CD14-positive monocyte (primary cell): Measurements from ENCODE around the gene DRC7. TPM values are rescaled to one million over a fixed set of nuclear protein-coding genes. Genes with fewer than 3 reads are reported as not detected.
A peak's percentile ranks its signal among the peaks of the same experiment; 100 is the strongest.

Source experiments
- DNase-seq, 3 donors: peaks; one replicate each; pipeline ENCODE4 v3.0.0-alpha.2; 2011 to 2022
- H2AFZ ChIP-seq: 2 replicates; pipeline ENCODE4 v1.6.0; 2012; ENCODE audit warnings: mild to moderate bottlenecking, low read depth, low read length, inconsistent platforms; ENCODE audit not compliant: insufficient read depth, poor library complexity, severe bottlenecking
- H3K27ac ChIP-seq, 2 donors: 1 replicate in 1 of 2; 2 replicates in 1 of 2; pipeline ENCODE4 v1.5.1; 2012 to 2013; ENCODE audit warnings: low read length in 2 of 2, control low read depth in 1 of 2, inconsistent platforms in 1 of 2, low read depth in 1 of 2, mild to moderate bottlenecking in 1 of 2
- H3K27me3 ChIP-seq, 2 donors: one replicate each; pipeline versions ENCODE4 v1.6.0 to v1.6.1; 2011 to 2013; ENCODE audit warnings: low read length in 2 of 2; ENCODE audit not compliant: control insufficient read depth in 2 of 2, insufficient read depth in 2 of 2
- H3K36me3 ChIP-seq, 2 donors: replicated peaks in 1 of 2; 1 replicate in 1 of 2; 2 replicates in 1 of 2; pipeline versions ENCODE4 v1.5.1 to v1.6.1; 2012 to 2013; ENCODE audit warnings: low read length in 2 of 2, control low read depth in 1 of 2, inconsistent platforms in 1 of 2, mild to moderate bottlenecking in 1 of 2; ENCODE audit not compliant: insufficient read depth in 2 of 2, control insufficient read depth in 1 of 2
- H3K4me1 ChIP-seq, 2 donors: 1 replicate in 1 of 2; 2 replicates in 1 of 2; pipeline versions ENCODE4 v1.5.1 to v1.6.1; 2012 to 2013; ENCODE audit warnings: low read length in 2 of 2, control low read depth in 1 of 2, inconsistent platforms in 1 of 2, mild to moderate bottlenecking in 1 of 2, moderate library complexity in 1 of 2; ENCODE audit not compliant: insufficient read depth in 2 of 2, control insufficient read depth in 1 of 2
- H3K4me2 ChIP-seq: replicated peaks from 2 replicates; pipeline ENCODE3; 2012; ENCODE audit warnings: low read length, moderate library complexity, mild to moderate bottlenecking; ENCODE audit not compliant: poor library complexity, severe bottlenecking; ENCODE audit errors: extremely low read depth
- H3K4me3 ChIP-seq, 3 experiments: fragments of 200-600 bp in 1 of 3; sonication (generic) in 1 of 3; replicated peaks in 1 of 3; 1 replicate in 2 of 3; 2 replicates in 1 of 3; pipeline ENCODE4 v1.5.1; 2011 to 2013; ENCODE audit warnings: low read length in 3 of 3, mild to moderate bottlenecking in 3 of 3, control low read depth in 2 of 3, low read depth in 2 of 3, inconsistent platforms in 1 of 3, moderate library complexity in 1 of 3
- H3K79me2 ChIP-seq: 2 replicates; pipeline ENCODE4 v1.6.0; 2012; ENCODE audit warnings: mild to moderate bottlenecking, control low read depth, inconsistent platforms, low read length, moderate library complexity; ENCODE audit not compliant: insufficient read depth
- H3K9ac ChIP-seq: 2 replicates; pipeline ENCODE4 v1.6.0; 2017; ENCODE audit warnings: low read length, mild to moderate bottlenecking; ENCODE audit not compliant: insufficient read depth, poor library complexity, severe bottlenecking
- H3K9me3 ChIP-seq, 2 donors: replicated peaks in 1 of 2; 1 replicate in 1 of 2; 2 replicates in 1 of 2; pipeline versions ENCODE4 v1.5.1 to v1.6.1; 2012 to 2013; ENCODE audit warnings: low read length in 2 of 2, control low read depth in 1 of 2; ENCODE audit not compliant: control insufficient read depth in 1 of 2, insufficient read depth in 1 of 2
- H4K20me1 ChIP-seq: 2 replicates; pipeline ENCODE4 v1.6.0; 2012; ENCODE audit warnings: mild to moderate bottlenecking, low read length, control low read depth, moderate library complexity; ENCODE audit not compliant: insufficient read depth
- H3K27ac Mint-ChIP-seq, 7 donors: one replicate each; pipeline ENCODE4 v1.8.0; 2020; ENCODE audit warnings: mild to moderate bottlenecking in 7 of 7, mixed read lengths in 7 of 7, moderate library complexity in 6 of 7, inconsistent platforms in 2 of 7
- H3K27me3 Mint-ChIP-seq, 3 donors: one replicate each; pipeline ENCODE4 v1.8.0; 2021 to 2022; ENCODE audit warnings: low read depth in 3 of 3, mild to moderate bottlenecking in 3 of 3, mixed read lengths in 3 of 3, moderate library complexity in 3 of 3, inconsistent platforms in 1 of 3
- H3K36me3 Mint-ChIP-seq, 2 donors: one replicate each; pipeline ENCODE4 v1.8.0; 2020; ENCODE audit warnings: mixed read lengths in 2 of 2, inconsistent platforms in 1 of 2, mild to moderate bottlenecking in 1 of 2
- H3K4me1 Mint-ChIP-seq: one replicate; pipeline ENCODE4 v1.8.0; 2020; ENCODE audit warnings: mild to moderate bottlenecking, mixed read lengths
- H3K4me3 Mint-ChIP-seq, 2 donors: one replicate each; pipeline ENCODE4 v1.8.0; 2020; ENCODE audit warnings: mild to moderate bottlenecking in 2 of 2, mixed read lengths in 2 of 2, moderate library complexity in 1 of 2
- H3K9me3 Mint-ChIP-seq, 7 donors: one replicate each; pipeline ENCODE4 v1.8.0; 2020 to 2022; ENCODE audit warnings: mixed read lengths in 7 of 7, mild to moderate bottlenecking in 6 of 7, moderate library complexity in 6 of 7, inconsistent platforms in 2 of 7
- CTCF ChIP-seq: fragments of 200-600 bp; IDR thresholded peaks from one replicate; pipeline ENCODE4 v1.8.0; 2022; ENCODE audit warnings: antibody characterized with exemption, mild to moderate bottlenecking
- WGBS: methylation state at CpG from one replicate; pipeline ENCODE4 v1.1.5; 2013; ENCODE audit warnings: missing lambda C conversion rate; ENCODE audit not compliant: insufficient coverage; 5-methylcytosine and 5-hydroxymethylcytosine counted together
- intact Hi-C, 2 donors: fragments of 100-400 bp; cut with micrococcal nuclease; formaldehyde crosslinking; loops; one replicate each; pipeline versions ENCODE4 v1.15.0 to v1.15.1; 2023
- polyA plus RNA-seq, 3 donors: library from polyadenylated mRNA; depleted of rRNA in 1 of 3; unstranded in 2 of 3; stranded (reverse) in 1 of 3; fragments of 300-500 nt in 2 of 3; fragments of >200 nt in 1 of 3; fragmentation: Illumina TruSeq in 2 of 3; gene quantifications; 1 replicate in 2 of 3; 2 replicates in 1 of 3; pipeline ENCODE4 v1.2.3, GENCODE V29; 2012 to 2021

The DRC7 gene
- polyA plus RNA-seq, 3 donors = 0.11 to 0.41 TPM; not detected in 1

GRCh38 chr16:57755061-57755684 lies 60.6 kb downstream of the DRC7 start:
- Histone ChIP-seq H3K4me2 (no peak overlapping the region), H3K27me3 (no peaks in the 10 kb centered on the region), H3K4me1 (no peaks in the 10 kb centered on the region), H2AFZ (no peak overlapping the region), H3K36me3 (peaks cover 39 to 56% of the 10 kb centered on the region in 2 donors), H3K4me3 (no peak overlapping the region), H3K9ac (no peak overlapping the region), H3K9me3 (no peaks in the 10 kb centered on the region), H4K20me1 (no peaks in the 10 kb centered on the region), H3K27ac (no peak overlapping the region), H3K79me2 (no peaks in the 10 kb centered on the region)
- no peak for DNase-seq
- no peaks in the 10 kb centered on the region for H3K4me1 Mint-ChIP-seq
- TF ChIP-seq CTCF = no peak
- peak overlapping the region in 1 of 7 donors; percentile 15 for H3K27ac Mint-ChIP-seq
- H3K27me3 Mint-ChIP-seq = peaks cover 0 to 1% (median 0%) of the 10 kb centered on the region in 3 donors
- intact Hi-C loops = no loop called here
- H3K9me3 Mint-ChIP-seq = peaks cover 0 to 4% (median 0%) of the 10 kb centered on the region in 7 donors
- H3K4me3 Mint-ChIP-seq = no peak overlapping the region
- WGBS = 92% methylated on average over 20 of the region's 24 CpGs
- H3K36me3 Mint-ChIP-seq = peaks cover 30 to 56% of the 10 kb centered on the region in 2 donors

GRCh38 chr16:57755726-57756423 lies 61.3 kb downstream of the DRC7 start:
- DNase-seq = no peak
- Histone ChIP-seq H3K9me3 (no peaks in the 10 kb centered on the region), H3K4me2 (no peak overlapping the region), H3K4me3 (no peak overlapping the region), H3K36me3 (peaks cover 36 to 52% of the 10 kb centered on the region in 2 donors), H3K79me2 (no peaks in the 10 kb centered on the region), H4K20me1 (no peaks in the 10 kb centered on the region), H3K27me3 (no peaks in the 10 kb centered on the region), H3K9ac (no peak overlapping the region), H2AFZ (no peak overlapping the region), H3K4me1 (no peaks in the 10 kb centered on the region), H3K27ac (no peak overlapping the region)
- Mint-ChIP-seq H3K27me3 (peaks cover 0 to 1% (median 0%) of the 10 kb centered on the region in 3 donors), H3K4me3 (no peak overlapping the region), H3K9me3 (peaks cover 0 to 4% (median 0%) of the 10 kb centered on the region in 7 donors), H3K36me3 (peaks cover 27 to 52% of the 10 kb centered on the region in 2 donors), H3K4me1 (no peaks in the 10 kb centered on the region), H3K27ac (peak overlapping the region in 1 of 7 donors; percentile 42)
- no peak for TF ChIP-seq CTCF
- intact Hi-C loops = loop anchor here (2.0 kb wide), 2 partner anchors 245 to 249 kb away; partner anchors contain the start of genes USB1 (in 1 of the 2) and ZNF319 (in 1 of the 2)
- WGBS = 96% methylated on average over 12 of the region's 18 CpGs
